KMS-11 (cell line): ENCODE results near the gene AGBL4.

Experiments
- H2AFZ ChIP-seq: fragments of 200-600 bp; sonication (generic); 2 replicates; pipeline ENCODE4 v1.6.1; 2016; ENCODE audit warnings: antibody characterized with exemption, mixed run types, low read depth
- H3K27ac ChIP-seq: fragments of 200-600 bp; sonication (generic); 2 replicates; pipeline ENCODE4 v1.6.1; 2016; ENCODE audit warnings: mild to moderate bottlenecking, mixed run types
- H3K27me3 ChIP-seq: fragments of 200-600 bp; sonication (generic); 2 replicates; pipeline ENCODE4 v1.6.1; 2017; ENCODE audit warnings: mild to moderate bottlenecking, low read depth, mixed run types, moderate library complexity; ENCODE audit not compliant: insufficient read depth
- H3K36me3 ChIP-seq: fragments of 200-600 bp; sonication (generic); 2 replicates; pipeline ENCODE4 v1.6.1; 2017; ENCODE audit warnings: mild to moderate bottlenecking, mixed run types; ENCODE audit not compliant: insufficient read depth
- H3K4me1 ChIP-seq: fragments of 200-600 bp; sonication (generic); 2 replicates; pipeline ENCODE4 v1.6.1; 2016; ENCODE audit warnings: mild to moderate bottlenecking, low read depth, mixed run types; ENCODE audit not compliant: poor library complexity, severe bottlenecking
- H3K4me2 ChIP-seq: fragments of 200-600 bp; sonication (generic); 2 replicates; pipeline ENCODE4 v1.7.0; 2016; ENCODE audit warnings: mild to moderate bottlenecking, mixed run types
- H3K4me3 ChIP-seq: fragments of 200-600 bp; sonication (generic); IDR thresholded peaks from 2 replicates; pipeline ENCODE4 v1.6.1; 2017; ENCODE audit warnings: low read depth, low read length, mixed read lengths; ENCODE audit not compliant: insufficient read depth
- H3K79me2 ChIP-seq: fragments of 200-600 bp; sonication (generic); 2 replicates; pipeline ENCODE4 v1.6.1; 2016; ENCODE audit warnings: low read depth, mixed run types; ENCODE audit not compliant: insufficient read depth
- H3K9ac ChIP-seq: fragments of 200-600 bp; sonication (generic); 2 replicates; pipeline ENCODE4 v1.6.1; 2016; ENCODE audit warnings: mild to moderate bottlenecking, mixed run types
- H4K20me1 ChIP-seq: fragments of 200-600 bp; sonication (generic); 2 replicates; pipeline ENCODE4 v1.6.1; 2016; ENCODE audit warnings: mild to moderate bottlenecking, mixed run types; ENCODE audit not compliant: insufficient read depth
- TF ChIP-seq, protein P1 (sequence below): fragments of 200-600 bp; sonication (generic); conservative IDR thresholded peaks from 2 replicates; pipeline ENCODE4 v1.6.1; 2017; ENCODE audit warnings: low read depth, mild to moderate bottlenecking, antibody characterized with exemption, low read length, moderate library complexity, mixed read lengths

AGBL4 gene

DNA sequence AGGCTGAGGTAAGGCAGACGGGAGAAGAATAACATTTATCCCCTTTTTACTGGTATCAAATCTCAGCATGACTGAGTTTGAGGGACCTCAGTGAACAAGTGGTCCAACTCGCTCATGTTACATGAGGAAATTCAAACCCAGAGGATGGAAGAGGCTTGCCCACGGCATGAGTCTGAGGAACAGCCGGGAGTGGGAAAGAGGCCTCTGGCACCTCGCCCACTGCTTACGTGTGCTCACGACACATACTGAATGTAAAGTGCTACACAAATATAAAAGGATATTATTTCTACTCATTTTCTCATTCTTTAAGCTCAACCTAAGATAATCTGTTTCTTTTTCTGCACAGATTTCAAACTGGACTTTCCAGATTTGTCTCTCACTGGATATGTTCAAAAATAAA is 1261.8 kb downstream of the AGBL4 start:
- H3K4me3 ChIP-seq: no peak overlapping the region
- TF ChIP-seq, protein P1, sequence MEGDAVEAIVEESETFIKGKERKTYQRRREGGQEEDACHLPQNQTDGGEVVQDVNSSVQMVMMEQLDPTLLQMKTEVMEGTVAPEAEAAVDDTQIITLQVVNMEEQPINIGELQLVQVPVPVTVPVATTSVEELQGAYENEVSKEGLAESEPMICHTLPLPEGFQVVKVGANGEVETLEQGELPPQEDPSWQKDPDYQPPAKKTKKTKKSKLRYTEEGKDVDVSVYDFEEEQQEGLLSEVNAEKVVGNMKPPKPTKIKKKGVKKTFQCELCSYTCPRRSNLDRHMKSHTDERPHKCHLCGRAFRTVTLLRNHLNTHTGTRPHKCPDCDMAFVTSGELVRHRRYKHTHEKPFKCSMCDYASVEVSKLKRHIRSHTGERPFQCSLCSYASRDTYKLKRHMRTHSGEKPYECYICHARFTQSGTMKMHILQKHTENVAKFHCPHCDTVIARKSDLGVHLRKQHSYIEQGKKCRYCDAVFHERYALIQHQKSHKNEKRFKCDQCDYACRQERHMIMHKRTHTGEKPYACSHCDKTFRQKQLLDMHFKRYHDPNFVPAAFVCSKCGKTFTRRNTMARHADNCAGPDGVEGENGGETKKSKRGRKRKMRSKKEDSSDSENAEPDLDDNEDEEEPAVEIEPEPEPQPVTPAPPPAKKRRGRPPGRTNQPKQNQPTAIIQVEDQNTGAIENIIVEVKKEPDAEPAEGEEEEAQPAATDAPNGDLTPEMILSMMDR: no peak
- H3K9ac ChIP-seq: no peak overlapping the region
- no peaks in the 10 kb centered on the region for H3K4me1 ChIP-seq
- no peaks in the 10 kb centered on the region for H3K27me3 ChIP-seq
- H2AFZ ChIP-seq: no peak overlapping the region
- no peak overlapping the region for H3K4me2 ChIP-seq
- H4K20me1 ChIP-seq: no peaks in the 10 kb centered on the region
- no peaks in the 10 kb centered on the region for H3K79me2 ChIP-seq
- H3K27ac ChIP-seq: no peak overlapping the region
- H3K36me3 ChIP-seq: no peaks in the 10 kb centered on the region

GRCh38 chr1:48761411-48761810 is 1262.3 kb downstream of the AGBL4 start:
- TF ChIP-seq, protein P1: no peak
- Histone ChIP-seq H4K20me1 (no peaks in the 10 kb centered on the region), H3K79me2 (no peaks in the 10 kb centered on the region), H2AFZ (no peak overlapping the region), H3K9ac (no peak overlapping the region), H3K27me3 (no peaks in the 10 kb centered on the region), H3K36me3 (no peaks in the 10 kb centered on the region), H3K4me1 (no peaks in the 10 kb centered on the region), H3K4me3 (no peak overlapping the region), H3K27ac (no peak overlapping the region), H3K4me2 (no peak overlapping the region)

DNA sequence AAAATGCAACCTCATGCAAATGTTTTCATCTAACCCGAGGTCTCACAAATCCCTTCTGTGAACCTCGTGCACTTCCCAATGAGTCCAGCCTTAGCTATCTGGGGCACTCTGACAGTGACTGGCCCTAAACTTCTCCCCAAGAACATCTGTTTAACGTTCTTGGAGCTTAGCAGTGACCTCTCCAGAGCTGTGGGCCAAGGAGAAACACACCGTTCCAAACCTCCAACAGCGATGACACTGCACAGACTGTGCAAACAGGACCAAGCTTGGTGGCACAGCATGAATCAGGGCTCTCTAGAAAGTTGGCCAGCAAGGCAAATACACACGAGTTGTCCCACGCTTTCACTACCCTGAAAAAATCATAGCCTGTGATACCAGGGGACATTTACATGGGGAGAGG is 1262.9 kb downstream of the AGBL4 start:
- Histone ChIP-seq H4K20me1 (no peaks in the 10 kb centered on the region), H3K4me3 (no peak overlapping the region), H2AFZ (no peak overlapping the region), H3K27ac (no peak overlapping the region), H3K4me2 (no peak overlapping the region), H3K27me3 (no peaks in the 10 kb centered on the region), H3K79me2 (no peaks in the 10 kb centered on the region), H3K9ac (no peak overlapping the region), H3K4me1 (no peaks in the 10 kb centered on the region), H3K36me3 (no peaks in the 10 kb centered on the region)
- TF ChIP-seq, protein P1: no peak

DNA sequence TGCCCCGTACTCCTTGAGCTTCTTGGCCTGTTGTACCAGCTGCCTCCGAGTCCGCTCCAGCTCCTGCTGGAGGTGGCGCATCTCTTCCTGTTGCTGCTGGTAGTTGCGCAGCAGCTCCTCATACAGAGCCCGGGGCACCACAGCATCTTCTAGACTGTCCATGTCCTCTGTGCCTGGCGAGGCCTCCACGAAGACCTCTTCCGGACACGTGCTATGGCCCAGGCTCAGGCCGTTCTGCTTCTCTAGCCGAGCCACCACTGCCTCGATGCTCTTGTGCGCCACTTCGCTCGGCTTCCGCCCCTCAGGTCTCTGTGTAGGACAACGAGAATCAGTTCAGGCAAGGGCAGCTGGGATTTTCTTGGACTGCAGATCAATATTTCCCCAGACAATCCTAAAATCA is 1264.8 kb downstream of the AGBL4 start:
- H3K36me3 ChIP-seq: no peaks in the 10 kb centered on the region
- no peak overlapping the region for H2AFZ ChIP-seq
- no peaks in the 10 kb centered on the region for H4K20me1 ChIP-seq
- H3K4me2 ChIP-seq: no peak overlapping the region
- H3K9ac ChIP-seq: no peak overlapping the region
- H3K27me3 ChIP-seq: no peaks in the 10 kb centered on the region
- H3K79me2 ChIP-seq: no peaks in the 10 kb centered on the region
- no peak overlapping the region for H3K27ac ChIP-seq
- no peaks in the 10 kb centered on the region for H3K4me1 ChIP-seq
- H3K4me3 ChIP-seq: no peak overlapping the region
- TF ChIP-seq, protein P1: no peak

DNA sequence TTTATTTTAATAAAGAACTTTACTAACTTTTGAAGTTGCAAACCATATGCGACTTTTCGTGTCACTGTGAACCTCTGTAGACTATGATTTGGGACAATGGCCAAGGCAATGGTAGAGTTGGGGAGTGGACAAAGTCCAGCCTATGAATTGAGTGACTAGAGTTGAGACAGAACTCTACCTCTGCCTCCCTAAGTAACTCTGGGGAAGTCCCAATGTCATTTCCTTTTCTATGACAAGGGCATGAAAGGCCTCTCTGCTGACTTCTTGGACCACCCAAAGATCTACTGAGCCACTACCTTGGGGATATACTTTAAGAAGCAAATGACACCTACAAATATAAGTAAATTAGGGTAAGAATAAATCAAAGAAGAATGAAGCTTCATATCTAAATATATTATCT is 1266.4 kb downstream of the AGBL4 start:
- Histone ChIP-seq H4K20me1 (no peaks in the 10 kb centered on the region), H3K79me2 (no peaks in the 10 kb centered on the region), H3K4me3 (no peak overlapping the region), H3K27me3 (no peaks in the 10 kb centered on the region), H3K4me1 (no peaks in the 10 kb centered on the region), H3K4me2 (no peak overlapping the region), H3K36me3 (no peaks in the 10 kb centered on the region), H3K27ac (no peak overlapping the region), H3K9ac (no peak overlapping the region), H2AFZ (no peak overlapping the region)
- TF ChIP-seq, protein P1: no peak
